Activated CD4-positive, alpha-beta T cell treated with anti-CD3 and anti-CD28 coated beads for 36 hours (primary cell): ENCODE measurements around the gene TEKT5. TPM values are rescaled to one million over a fixed set of nuclear protein-coding genes. Genes with fewer than 3 reads are reported as not detected.

ENCODE experiments used
- ATAC-seq: fragments of 200-7000 bp; cut with Tn5 transposase; one replicate; pipeline ENCODE4 v1.10.0; 2021; ENCODE audit warnings: mild to moderate bottlenecking, moderate library complexity
- CTCF ChIA-PET: fragments of 350-600 bp; sonication (Branson Sonifier 250); formaldehyde crosslinking; loops from one replicate; lab custom pipeline; 2021; ENCODE audit warnings: antibody characterized with exemption; lab: Charles Lee
- POLR2A ChIA-PET: fragments of 350-600 bp; sonication (Branson Sonifier 250); formaldehyde crosslinking; loops from one replicate; lab custom pipeline; 2021; ENCODE audit warnings: antibody characterized with exemption, inconsistent platforms; lab: Charles Lee
- DNase-seq: peaks from one replicate; pipeline ENCODE4 v3.0.0-alpha.2; 2020
- H3K27ac Mint-ChIP-seq: one replicate; pipeline ENCODE4 v1.8.0; 2021; ENCODE audit warnings: mixed read lengths
- H3K27me3 Mint-ChIP-seq: one replicate; pipeline ENCODE4 v1.8.0; 2021; ENCODE audit warnings: mixed read lengths
- H3K36me3 Mint-ChIP-seq: one replicate; pipeline ENCODE4 v1.8.0; 2021; ENCODE audit warnings: low read depth, mixed read lengths
- H3K4me1 Mint-ChIP-seq: one replicate; pipeline ENCODE4 v1.8.0; 2021; ENCODE audit warnings: mixed read lengths
- H3K4me3 Mint-ChIP-seq: one replicate; pipeline ENCODE4 v1.8.0; 2021; ENCODE audit warnings: mild to moderate bottlenecking, moderate library complexity, mixed read lengths
- H3K9me3 Mint-ChIP-seq: one replicate; pipeline ENCODE4 v1.8.0; 2021; ENCODE audit warnings: low read depth, mixed read lengths
- intact Hi-C, 2 experiments: fragments of 100-400 bp; cut with DNase I in 1 of 2; cut with micrococcal nuclease in 1 of 2; formaldehyde crosslinking; loops; one replicate each; pipeline versions ENCODE4 v1.14.2 to v1.15.1; 2022 to 2024; cut with DNase I, micrococcal nuclease
- total RNA-seq, 2 experiments: library from RNA; stranded (reverse); gene quantifications; one replicate each; pipeline ENCODE4 v1.2.3, GENCODE V29; 2021

TEKT5 gene
- total RNA-seq, 2 experiments from 2014 or later: 0.27 TPM; not detected in 1

DNA sequence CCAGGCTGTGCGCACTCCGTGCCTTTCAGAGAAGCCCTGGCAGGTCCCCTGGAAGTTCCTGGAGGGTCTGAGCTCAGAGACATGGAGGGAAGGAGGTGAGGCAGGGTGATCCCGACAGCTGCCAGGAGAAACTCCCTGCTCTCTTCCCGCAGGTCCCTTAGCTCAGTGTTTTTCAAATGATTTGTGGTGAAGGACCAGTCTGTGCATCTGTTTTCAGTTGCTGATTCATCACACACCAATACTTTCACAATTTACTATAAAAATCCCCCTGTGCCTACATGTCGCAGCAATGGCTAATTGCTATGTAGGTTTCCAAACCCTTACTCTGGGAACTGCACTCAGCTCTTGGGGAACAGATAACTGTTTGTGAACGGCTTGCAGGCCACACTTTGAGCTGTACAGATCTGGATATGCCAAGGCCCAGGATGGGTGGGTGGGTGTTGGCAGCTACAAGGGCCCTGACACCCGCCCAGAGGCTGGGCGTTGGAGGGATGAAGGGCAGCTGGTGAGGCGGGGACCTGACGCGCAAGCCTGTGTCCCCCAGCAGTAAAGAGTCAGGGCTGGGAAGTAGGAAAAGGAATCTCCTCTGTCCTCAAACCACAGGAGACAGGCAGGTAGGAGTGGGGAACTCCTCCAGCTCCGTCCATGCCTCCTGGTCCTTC lies 93.8 kb downstream of the TEKT5 start:
- ChIA-PET POLR2A (interaction anchor here (0.5 kb wide), 1 partner anchor 49 kb away, joined by 9 read pairs; no protein-coding TSS in a partner anchor), CTCF (interaction anchor here (0.6 kb wide), 1 partner anchor 338 kb away, joined by 3 read pairs; no protein-coding TSS in a partner anchor)
- H3K9me3 Mint-ChIP-seq: no peaks in the 10 kb centered on the region
- no peak overlapping the region for H3K4me3 Mint-ChIP-seq
- no peaks in the 10 kb centered on the region for H3K4me1 Mint-ChIP-seq
- ATAC-seq (peak; percentile 55), DNase-seq (no peak)
- peaks cover 11% of the 10 kb centered on the region for H3K27me3 Mint-ChIP-seq
- H3K36me3 Mint-ChIP-seq: no peaks in the 10 kb centered on the region
- intact Hi-C loops: no loop called here
- H3K27ac Mint-ChIP-seq: no peak overlapping the region

- H3K4me1 Mint-ChIP-seq: no peaks in the 10 kb centered on the region
- no peak overlapping the region for H3K27ac Mint-ChIP-seq
- no peaks in the 10 kb centered on the region for H3K36me3 Mint-ChIP-seq
- H3K4me3 Mint-ChIP-seq: no peak overlapping the region
- POLR2A ChIA-PET: interaction anchor here (0.6 kb wide), 2 partner anchors 341 to 652 kb away, joined by 4 to 5 read pairs; no protein-coding TSS in a partner anchor
- intact Hi-C loops: no loop called here
- DNase-seq (no peak), ATAC-seq (no peak)
- peaks cover 11% of the 10 kb centered on the region for H3K27me3 Mint-ChIP-seq
- no peaks in the 10 kb centered on the region for H3K9me3 Mint-ChIP-seq
- CTCF ChIA-PET: no interaction called here
Observed at GRCh38 chr16:10599626-10600025, 95.1 kb downstream of the TEKT5 start.

DNA sequence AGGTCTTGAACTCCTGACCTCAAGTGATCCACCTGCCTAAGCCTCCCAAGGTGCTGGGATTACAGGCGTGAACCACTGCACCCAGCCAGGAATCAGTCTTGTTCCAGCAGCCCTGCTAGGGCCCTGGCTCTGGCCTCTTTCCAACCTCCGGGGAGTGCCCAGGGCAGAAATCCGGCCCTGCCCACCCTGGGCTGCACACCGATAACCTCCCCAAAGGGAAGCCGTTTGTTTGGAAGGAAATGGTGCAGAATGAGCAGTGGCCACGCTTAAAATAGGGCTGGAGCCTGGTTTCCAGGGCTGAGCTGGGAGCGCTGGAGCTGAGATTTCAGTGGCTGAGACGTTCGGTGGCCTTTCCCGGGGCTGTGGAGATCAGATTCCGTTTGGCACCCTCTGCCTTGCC lies 96.6 kb downstream of the TEKT5 start:
- no peaks in the 10 kb centered on the region for H3K9me3 Mint-ChIP-seq
- intact Hi-C loops: no loop called here
- DNase-seq (no peak), ATAC-seq (no peak)
- no peaks in the 10 kb centered on the region for H3K36me3 Mint-ChIP-seq
- no peak overlapping the region for H3K27ac Mint-ChIP-seq
- H3K27me3 Mint-ChIP-seq: peaks cover 11% of the 10 kb centered on the region
- ChIA-PET POLR2A (no interaction called here), CTCF (no interaction called here)
- H3K4me3 Mint-ChIP-seq: no peak overlapping the region
- no peaks in the 10 kb centered on the region for H3K4me1 Mint-ChIP-seq

DNA sequence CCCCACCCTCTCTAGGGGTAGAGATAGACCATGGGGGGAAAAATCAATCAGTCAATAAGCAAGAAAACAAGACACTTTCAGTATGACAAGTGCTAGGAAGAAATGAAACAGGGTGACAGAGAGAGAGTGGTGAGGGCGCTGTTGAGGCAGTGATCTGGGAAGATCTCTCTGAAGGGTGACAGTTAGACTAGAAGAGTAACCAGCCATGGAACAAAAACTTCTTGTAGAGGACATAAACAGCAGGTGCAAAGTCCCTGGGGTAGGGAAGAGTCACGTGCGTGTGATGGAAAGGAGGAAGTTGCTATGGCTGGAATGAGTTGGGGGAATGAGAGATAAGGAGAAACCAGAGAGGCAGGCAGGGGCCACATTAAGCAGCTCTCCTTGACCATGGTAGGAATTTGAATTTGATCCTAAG lies 97.5 kb downstream of the TEKT5 start:
- Mint-ChIP-seq H3K27ac (no peak overlapping the region), H3K36me3 (no peaks in the 10 kb centered on the region), H3K27me3 (peaks cover 8% of the 10 kb centered on the region), H3K4me1 (no peaks in the 10 kb centered on the region), H3K9me3 (no peaks in the 10 kb centered on the region), H3K4me3 (no peak overlapping the region)
- ATAC-seq (peak; percentile 55), DNase-seq (no peak)
- POLR2A ChIA-PET: no interaction called here
- CTCF ChIA-PET: no interaction called here
- intact Hi-C loops: no loop called here

GRCh38 chr16:10594312-10594950 lies 100.3 kb downstream of the TEKT5 start:
- ChIA-PET CTCF (no interaction called here), POLR2A (no interaction called here)
- DNase-seq (no peak), ATAC-seq (no peak)
- Mint-ChIP-seq H3K27me3 (peaks cover 7% of the 10 kb centered on the region), H3K27ac (no peak overlapping the region), H3K9me3 (no peaks in the 10 kb centered on the region), H3K36me3 (no peaks in the 10 kb centered on the region), H3K4me3 (no peak overlapping the region), H3K4me1 (no peaks in the 10 kb centered on the region)
- intact Hi-C loops: no loop called here

DNA sequence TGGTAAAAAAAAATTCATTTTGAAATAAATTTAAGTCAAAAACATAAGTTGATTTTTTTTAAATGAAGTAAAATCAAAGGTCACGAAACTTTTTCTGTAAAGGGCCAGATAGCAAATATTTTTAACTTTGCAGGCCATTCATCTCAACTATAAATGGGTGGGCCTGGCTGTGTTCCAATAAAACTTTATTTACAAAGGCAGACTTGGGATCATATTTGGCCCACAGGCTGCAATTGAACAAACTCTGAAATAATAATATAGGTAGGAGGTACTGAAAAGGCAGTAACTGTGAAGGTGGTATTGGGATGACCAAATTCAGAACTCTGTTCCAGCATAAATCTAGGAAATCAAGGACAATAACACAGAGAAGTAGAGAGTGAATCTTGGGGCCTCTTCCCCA lies 102.1 kb downstream of the TEKT5 start:
- CTCF ChIA-PET: no interaction called here
- DNase-seq (no peak), ATAC-seq (no peak)
- no peaks in the 10 kb centered on the region for H3K36me3 Mint-ChIP-seq
- POLR2A ChIA-PET: no interaction called here
- no peak overlapping the region for H3K4me3 Mint-ChIP-seq
- intact Hi-C loops: no loop called here
- peaks cover 11% of the 10 kb centered on the region for H3K27me3 Mint-ChIP-seq
- no peaks in the 10 kb centered on the region for H3K4me1 Mint-ChIP-seq
- H3K27ac Mint-ChIP-seq: no peak overlapping the region
- H3K9me3 Mint-ChIP-seq: no peaks in the 10 kb centered on the region

- DNase-seq (no peak), ATAC-seq (no peak)
- intact Hi-C loops: no loop called here
- H3K27me3 Mint-ChIP-seq: peaks cover 8% of the 10 kb centered on the region
- H3K9me3 Mint-ChIP-seq: no peaks in the 10 kb centered on the region
- H3K4me3 Mint-ChIP-seq: no peak overlapping the region
- no peak overlapping the region for H3K27ac Mint-ChIP-seq
- no peaks in the 10 kb centered on the region for H3K36me3 Mint-ChIP-seq
- H3K4me1 Mint-ChIP-seq: no peaks in the 10 kb centered on the region
- ChIA-PET POLR2A (no interaction called here), CTCF (no interaction called here)
Observed at GRCh38 chr16:10590342-10590741, 104.4 kb downstream of the TEKT5 start.

DNA sequence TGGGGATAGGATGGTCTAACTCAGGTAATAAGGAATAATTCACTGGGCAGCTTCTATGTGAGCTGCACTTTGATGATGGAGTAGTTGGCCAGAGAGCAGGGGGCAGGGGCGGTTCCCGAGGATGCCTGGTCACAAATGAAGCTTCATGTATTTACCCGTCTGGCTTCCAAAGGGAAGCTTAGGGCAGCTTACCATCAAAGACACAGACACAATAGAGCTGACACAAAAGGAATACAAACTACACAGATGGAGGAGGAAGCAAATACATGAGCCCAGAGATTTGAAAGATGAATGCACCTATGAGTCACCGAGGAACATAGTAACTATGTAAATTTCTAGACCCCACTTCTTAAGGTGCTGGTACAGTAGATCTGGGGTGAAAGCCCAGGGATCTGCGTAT lies 105.6 kb downstream of the TEKT5 start:
- DNase-seq (no peak), ATAC-seq (no peak)
- CTCF ChIA-PET: no interaction called here
- Mint-ChIP-seq H3K36me3 (no peaks in the 10 kb centered on the region), H3K27ac (no peak overlapping the region), H3K4me1 (no peaks in the 10 kb centered on the region), H3K9me3 (no peaks in the 10 kb centered on the region), H3K4me3 (no peak overlapping the region), H3K27me3 (peaks cover 8% of the 10 kb centered on the region)
- POLR2A ChIA-PET: no interaction called here
- intact Hi-C loops: no loop called here

DNA sequence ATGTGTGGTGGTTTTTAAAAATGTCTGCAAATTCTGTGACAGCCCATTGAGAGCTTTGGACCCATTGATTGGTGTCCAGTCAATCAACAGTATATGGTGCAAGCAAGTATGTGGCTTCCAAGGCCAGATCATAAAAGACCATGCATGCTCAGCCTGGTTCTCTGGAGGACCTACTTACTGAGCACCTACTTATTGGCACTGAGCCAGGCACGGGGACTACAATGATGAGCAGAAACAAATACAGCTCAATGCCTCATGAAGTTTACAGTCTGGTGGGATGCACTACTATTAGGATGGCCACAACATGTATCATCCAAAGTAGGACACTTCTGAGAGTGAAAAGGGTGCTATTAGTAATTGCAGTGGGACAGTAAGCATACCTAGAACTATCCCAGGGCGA lies 107.1 kb downstream of the TEKT5 start:
- Mint-ChIP-seq H3K27me3 (peaks cover 20% of the 10 kb centered on the region), H3K27ac (no peak overlapping the region), H3K9me3 (no peaks in the 10 kb centered on the region), H3K4me1 (no peaks in the 10 kb centered on the region), H3K36me3 (no peaks in the 10 kb centered on the region), H3K4me3 (no peak overlapping the region)
- intact Hi-C loops: no loop called here
- ChIA-PET CTCF (interaction anchor here (0.6 kb wide), 1 partner anchor 103 kb away, joined by 3 read pairs; no protein-coding TSS in a partner anchor), POLR2A (no interaction called here)
- no peak for ATAC-seq
- DNase-seq: no peak

DNA sequence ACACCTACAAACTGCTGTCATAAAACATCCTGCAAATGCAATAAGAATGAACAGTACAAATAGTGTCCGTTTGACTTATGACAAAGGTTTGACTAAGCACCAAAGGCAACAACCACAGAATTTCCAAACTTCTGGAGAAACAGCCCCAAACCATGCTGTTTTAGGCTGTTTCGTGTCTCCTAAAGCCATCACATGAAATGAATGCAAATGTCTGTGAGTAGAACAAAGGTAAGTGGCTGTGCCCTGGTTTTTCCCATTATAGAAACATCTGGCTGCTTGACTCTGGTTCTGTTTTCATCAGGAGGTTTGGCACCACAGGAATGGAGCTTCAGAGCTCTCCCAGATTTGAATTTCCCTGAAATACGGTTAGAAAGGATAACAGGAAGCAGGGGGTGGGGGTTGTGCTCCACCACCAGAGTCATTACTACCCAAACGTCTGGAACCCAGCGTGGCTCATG lies 109.7 kb downstream of the TEKT5 start:
- ATAC-seq: no peak
- ChIA-PET POLR2A (no interaction called here), CTCF (interaction anchor here (1.1 kb wide), 1 partner anchor 151 kb away, joined by 3 read pairs; no protein-coding TSS in a partner anchor)
- Mint-ChIP-seq H3K9me3 (no peaks in the 10 kb centered on the region), H3K36me3 (no peaks in the 10 kb centered on the region), H3K27ac (no peak overlapping the region), H3K4me1 (no peaks in the 10 kb centered on the region), H3K4me3 (no peak overlapping the region), H3K27me3 (peaks cover 31% of the 10 kb centered on the region)
- DNase-seq: no peak
- intact Hi-C loops: no loop called here

DNA sequence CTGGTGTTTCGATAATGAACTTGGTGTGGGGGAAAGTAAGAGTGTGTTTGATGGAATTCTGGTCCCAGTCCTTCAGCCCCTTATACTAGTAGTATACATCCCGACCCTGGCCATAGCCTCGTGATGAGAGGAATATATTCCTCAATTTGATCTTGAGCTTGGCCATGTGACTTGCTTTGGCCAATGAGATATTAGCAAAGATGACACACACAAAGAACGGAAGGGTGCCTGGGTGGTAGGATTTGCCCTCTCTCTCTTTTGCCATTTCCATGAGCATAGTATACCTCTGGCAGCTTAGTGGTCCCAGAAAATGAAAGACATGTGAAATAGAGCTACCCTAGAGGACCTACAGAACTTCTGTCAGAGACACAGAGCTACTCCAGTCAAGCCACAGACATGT lies 111.5 kb downstream of the TEKT5 start:
- POLR2A ChIA-PET: no interaction called here
- no peaks in the 10 kb centered on the region for H3K36me3 Mint-ChIP-seq
- H3K27ac Mint-ChIP-seq: no peak overlapping the region
- peaks cover 40% of the 10 kb centered on the region for H3K27me3 Mint-ChIP-seq
- intact Hi-C loops: no loop called here
- DNase-seq (no peak), ATAC-seq (no peak)
- no peaks in the 10 kb centered on the region for H3K9me3 Mint-ChIP-seq
- CTCF ChIA-PET: interaction anchor here (0.6 kb wide), 1 partner anchor 155 kb away, joined by 4 read pairs; no protein-coding TSS in a partner anchor
- H3K4me1 Mint-ChIP-seq: no peaks in the 10 kb centered on the region
- H3K4me3 Mint-ChIP-seq: no peak overlapping the region

DNA sequence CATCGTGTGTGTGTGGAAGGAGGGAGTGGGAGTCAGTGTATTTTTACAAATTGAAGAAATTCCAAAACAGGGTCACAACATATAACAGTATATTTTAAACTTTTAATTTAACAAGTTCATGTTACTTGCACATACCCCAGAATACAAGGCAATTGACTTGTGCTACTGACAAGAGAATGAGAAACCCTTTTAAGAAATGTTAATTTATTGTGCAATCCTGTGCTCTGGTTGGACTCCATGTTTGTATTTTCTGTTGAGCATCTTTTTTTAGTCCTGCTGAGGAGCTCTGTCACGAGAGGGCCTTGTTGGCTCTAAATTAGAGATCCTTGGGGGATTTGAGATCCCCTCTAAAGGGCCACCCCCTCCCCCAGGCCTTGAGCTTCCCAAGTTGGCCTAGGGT lies 113.2 kb downstream of the TEKT5 start:
- CTCF ChIA-PET: interaction anchor here (1.5 kb wide), 1 partner anchor 67 kb away, joined by 3 read pairs; no protein-coding TSS in a partner anchor
- peaks cover 43% of the 10 kb centered on the region for H3K27me3 Mint-ChIP-seq
- no peaks in the 10 kb centered on the region for H3K4me1 Mint-ChIP-seq
- no peaks in the 10 kb centered on the region for H3K9me3 Mint-ChIP-seq
- intact Hi-C loops: no loop called here
- POLR2A ChIA-PET: no interaction called here
- no peak overlapping the region for H3K4me3 Mint-ChIP-seq
- ATAC-seq (no peak), DNase-seq (no peak)
- H3K36me3 Mint-ChIP-seq: no peaks in the 10 kb centered on the region
- no peak overlapping the region for H3K27ac Mint-ChIP-seq
